Activated gamma-delta T cell treated with anti-CD3 and anti-CD28 coated beads, Interleukin-2, amount 50 U/mL, for 16 hours (primary cell): ENCODE results near the gene SOX5.

Experiments
- DNase-seq: peaks from one replicate; pipeline ENCODE4 v3.0.0-alpha.2; 2020; ENCODE audit warnings: low read depth

SOX5 gene

GRCh38 chr12:23482571-23482970 is 466.9 kb downstream of the SOX5 start:
- DNase-seq: no peak
